Measurements from ENCODE around the gene AOPEP.

The AOPEP gene

DNA sequence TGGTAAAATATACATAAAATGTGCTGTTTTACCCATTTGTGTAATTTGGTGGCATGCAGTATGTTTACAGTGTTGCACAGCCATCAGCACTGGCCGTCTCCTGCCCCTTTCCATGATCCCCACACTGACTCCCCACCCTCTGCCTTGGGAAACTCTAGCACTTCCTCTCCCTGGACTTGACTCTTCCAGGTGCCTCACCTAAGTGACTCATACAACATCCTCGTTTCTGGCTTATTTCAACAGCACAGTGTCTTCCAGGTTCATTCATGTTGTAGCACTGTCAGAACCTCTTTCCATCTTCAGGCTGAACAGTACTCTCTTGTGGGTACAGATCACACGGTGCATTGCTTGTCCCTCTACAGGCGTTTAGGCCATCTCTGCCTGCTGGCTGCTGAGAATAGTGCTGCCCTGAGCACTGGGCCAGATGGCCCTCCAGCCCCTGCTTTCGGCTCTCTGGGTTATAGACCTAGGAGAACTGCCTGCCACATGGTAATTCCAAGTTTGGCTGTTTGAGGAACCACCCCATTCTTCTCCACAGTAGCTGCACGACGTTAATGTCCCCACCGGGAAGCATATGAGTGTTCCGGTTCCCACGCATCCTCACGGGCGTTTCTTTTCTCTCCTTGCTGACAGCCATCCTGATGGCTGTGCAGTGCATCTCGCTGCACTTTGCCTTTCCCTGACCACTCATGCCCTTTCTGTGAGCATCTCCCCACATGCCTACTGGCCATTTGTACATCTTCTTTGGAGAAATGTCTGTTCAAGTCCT, 379.2 kb downstream of the AOPEP start:
- DNase-seq: no peak

DNA sequence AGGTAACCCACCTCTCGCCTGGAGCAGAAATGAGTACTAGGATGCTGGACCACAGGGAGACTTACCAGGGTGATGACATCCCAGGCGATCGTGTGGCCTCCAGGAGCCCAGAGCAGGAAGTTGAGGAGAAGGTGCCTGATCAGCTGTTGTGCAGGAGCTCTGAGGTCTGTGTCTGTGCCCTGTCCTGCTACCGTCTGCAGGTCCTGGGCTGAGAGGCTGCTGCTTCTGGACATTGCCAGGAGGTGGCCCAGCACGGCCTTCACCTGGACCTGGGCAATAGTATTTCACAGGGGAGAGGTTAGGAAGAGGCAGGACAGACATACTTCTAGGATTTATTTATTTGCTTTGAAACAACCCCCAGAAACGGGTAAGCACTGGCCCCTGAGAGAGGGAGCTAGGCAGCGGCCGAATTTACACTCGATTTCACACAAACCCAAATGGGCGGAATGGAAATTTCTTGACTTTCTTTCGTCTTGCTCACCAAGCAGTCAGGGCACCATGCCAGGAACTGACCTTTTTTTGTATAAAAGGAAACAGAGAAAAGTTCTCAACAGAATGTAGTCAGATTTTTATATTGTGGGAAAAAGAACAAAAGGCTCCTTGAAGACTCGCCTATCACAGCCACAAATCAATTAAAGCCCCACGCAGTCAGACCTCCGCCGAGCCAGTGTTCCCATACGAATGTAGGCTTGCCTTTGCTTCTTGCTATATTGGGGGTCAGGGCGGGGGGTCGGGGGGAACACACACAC, 380.7 kb downstream of the AOPEP start:
- no peak for DNase-seq

DNA sequence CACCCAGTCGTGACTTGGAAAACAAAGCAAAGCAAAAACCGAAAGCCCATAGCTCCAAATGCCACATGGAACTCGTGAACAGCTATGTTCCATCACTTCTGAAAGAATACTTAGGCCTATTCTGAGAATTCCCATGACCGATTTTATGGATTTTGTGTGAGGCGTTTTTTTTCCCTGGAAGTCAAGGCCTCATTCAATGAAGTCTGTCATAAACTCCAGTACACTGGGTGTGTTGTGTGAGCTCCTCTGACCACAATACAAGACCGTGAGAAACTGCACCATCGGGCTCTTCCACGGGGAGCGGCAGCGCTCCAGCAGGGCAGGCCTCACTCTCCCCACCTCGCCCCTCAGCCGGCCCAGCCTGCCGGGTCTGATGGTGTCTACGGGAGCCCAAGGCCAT, 381.5 kb downstream of the AOPEP start:
- DNase-seq: no peak

DNA sequence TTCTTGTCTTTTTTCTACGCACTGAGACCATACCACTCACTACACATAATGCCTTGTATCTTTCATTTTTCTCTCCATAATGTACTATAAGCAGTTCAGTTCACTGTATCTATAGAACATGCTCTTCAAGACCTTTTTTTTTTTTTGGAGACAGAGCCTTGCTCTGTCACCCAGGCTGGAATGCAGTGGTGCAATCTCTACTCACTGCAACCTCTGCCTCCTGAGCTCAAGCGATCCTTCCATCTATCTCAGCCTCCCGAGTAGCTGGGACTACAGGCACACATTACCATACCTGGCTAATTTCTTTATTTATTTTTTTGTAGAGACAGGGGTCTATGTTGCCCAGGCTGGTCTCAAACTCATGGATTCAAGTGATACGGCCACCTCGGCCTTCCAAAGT, 382.3 kb downstream of the AOPEP start:
- no peak for DNase-seq

DNA sequence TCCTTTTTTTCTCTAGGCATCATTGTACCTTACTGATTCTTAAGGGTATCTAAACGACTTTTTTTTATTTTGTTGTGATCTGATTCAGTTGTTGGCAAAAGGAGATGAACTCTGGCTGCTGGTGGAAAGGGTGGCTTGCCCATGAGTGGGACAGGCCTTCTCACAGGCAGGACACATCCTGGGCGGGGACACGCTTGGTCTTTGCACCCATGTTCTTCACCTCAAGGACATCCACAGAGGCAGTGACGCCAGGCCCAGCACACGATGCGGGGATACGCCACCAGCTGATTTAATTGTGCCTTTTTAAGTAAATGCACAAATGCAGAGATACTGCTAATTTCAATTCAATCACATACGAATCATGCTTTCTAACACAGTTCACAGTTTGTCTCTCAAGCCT, 383.0 kb downstream of the AOPEP start:
- no peak for DNase-seq

DNA sequence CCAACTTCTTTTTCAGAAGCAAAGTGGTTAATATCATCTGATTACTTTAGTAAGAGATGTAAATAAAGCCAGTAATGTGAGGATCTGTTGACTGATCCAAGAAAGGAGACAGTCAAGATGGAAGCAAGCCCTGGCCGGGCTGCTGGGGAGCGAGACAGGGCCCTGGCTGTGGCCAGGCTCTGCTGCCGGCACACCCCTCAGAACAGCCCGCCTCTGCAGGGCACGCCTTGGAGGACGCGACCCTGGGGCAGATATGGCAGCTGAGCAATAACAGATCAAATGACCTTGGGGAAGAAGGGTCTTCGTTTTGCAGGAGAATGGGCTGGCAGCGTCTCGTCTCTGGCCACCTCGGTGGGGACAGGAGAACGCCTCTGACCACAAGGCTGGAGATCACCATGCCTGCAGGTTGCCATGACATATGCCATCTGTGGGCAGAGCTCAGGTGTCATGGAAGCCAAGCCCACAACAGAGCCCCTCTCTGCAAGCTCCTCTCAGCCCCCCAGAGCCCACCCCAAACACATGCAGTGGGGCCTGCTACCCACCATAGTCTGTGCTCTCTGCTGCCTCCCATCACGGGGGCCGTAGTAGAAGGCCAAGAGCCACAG, 384.5 kb downstream of the AOPEP start:
- DNase-seq: no peak

DNA sequence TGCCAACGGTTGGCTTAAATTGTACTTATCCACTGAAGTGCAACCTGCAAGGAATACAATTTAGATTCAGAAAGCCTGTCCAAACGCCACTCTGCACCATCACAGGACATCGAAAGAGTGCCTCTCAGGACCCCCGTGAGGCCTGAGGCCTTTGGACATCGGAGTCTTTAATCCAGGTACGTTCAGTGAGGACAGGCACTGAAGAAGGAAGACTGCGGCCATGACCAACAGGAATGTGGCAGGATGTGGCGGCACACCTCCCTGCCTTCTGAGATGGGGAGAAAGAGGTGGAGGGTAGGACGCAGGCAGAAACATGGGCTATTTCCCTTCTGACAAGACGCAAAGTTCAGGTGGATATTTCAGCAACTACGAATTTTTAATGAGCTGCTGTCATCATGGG, 385.2 kb downstream of the AOPEP start:
- no peak for DNase-seq

DNA sequence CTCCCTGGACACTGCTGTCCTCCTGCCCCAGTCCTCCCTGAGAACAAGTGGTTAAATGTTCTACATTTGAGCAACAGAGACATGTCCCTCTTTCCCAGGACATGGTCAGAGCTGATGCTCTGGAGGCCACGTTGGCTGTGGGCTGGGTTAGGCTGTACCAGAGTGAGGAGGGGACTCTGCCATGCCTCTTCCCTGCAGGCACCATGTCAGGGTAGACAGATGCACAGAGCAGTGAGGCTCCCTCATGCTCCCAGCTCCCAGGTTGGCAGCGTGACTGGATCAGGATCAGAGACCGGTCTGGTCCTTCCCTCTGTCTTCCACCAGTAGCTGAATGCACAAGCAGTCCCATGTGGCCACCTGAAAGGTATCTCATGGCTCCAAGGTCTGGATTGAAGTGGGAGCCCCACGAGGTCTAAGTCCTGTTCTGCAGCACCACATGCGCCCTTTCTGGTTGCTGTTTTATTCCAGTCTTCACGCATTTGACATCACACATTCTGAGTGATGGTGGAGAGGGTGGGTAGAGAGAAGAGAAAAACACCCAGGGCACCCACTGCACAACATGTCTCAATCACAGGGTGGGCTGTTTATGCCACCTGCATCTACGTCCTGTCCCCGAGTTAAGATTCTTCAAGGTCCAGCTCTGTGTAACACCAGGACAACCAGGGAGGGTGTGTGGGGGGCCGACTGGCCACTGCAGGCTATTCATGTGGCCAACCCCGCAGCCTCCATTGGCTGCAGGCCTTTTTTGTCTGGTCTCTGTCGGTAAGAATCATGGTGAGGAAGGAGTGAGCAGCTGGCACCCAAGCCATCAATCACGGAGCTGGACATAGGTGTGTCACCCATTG, 386.2 kb downstream of the AOPEP start:
- no peak for DNase-seq

DNA sequence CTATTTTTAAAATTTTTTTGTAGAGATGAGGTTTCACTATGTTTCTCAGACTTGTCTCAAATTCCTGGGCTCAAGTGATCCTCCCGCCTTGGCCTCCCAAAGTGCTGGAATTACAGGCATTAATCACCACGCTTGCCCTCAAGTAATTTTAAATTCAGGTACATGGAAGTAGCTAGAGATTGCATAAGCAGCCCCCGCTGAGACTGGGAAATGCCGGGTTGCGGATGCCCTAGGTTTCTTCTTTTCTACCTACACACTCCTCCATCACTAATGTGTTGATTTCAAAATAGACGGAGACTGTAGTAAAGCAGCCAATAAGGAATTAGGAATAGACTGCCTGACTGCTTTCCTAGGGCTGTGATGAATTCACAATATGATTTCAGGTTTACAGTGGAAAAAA, 388.6 kb downstream of the AOPEP start:
- no peak for DNase-seq

DNA sequence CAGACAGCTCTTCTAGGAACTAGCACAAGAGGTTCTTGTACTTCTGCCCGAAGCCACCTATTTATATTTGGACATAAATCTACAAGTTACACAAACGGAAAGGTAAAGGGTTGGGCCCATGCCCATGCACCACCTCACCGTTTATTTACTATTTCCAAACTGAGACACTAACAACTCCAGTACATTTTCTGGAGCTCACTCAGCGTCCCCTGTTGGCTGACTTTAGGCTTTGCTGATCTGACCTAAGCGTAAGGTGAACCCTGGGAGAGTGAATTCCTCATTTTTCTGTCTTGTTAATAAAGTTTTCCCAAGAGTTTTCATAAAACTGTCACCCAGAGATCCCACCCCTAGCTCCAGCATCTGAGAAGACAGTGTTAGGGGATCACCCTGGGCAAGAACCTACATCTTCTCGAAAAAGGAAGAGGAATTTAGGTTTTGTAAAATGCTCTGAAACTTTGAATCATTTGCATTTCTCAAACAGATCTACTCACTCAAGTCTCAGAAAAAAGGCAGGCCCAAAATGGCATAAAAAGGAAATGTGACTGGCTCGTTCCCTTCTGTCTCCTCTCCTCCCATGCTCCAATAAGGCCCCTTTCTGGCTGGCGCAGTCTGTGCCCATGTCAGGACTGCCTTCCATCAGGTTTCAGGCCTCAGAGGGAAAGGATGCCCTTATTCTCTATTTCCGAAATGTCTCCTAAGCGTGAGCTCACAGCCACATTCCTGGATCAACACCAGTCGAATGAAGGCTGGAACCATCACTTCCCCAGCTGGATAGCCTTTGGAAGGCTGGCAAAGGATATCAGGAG, 389.7 kb downstream of the AOPEP start:
- DNase-seq: no peak

DNA sequence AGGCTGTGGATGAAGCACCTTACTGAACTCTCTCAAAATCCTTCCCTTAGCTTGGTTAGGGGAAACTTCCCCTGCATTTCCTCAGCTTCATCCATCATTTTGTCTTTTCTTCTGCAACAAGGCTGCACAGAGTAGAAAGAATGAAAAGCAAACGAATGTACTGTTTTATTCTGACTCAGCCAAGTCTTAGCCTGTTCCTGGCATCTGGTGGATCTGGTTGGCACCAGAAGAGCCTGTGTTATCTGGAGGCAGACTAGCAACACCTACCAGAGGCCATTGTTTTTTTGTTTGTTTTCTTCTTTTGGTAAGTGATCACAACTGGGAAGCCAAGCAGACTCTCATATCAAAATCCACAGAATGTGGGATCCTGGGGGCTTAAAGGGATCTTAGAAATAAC, 390.3 kb downstream of the AOPEP start:
- DNase-seq: no peak

DNA sequence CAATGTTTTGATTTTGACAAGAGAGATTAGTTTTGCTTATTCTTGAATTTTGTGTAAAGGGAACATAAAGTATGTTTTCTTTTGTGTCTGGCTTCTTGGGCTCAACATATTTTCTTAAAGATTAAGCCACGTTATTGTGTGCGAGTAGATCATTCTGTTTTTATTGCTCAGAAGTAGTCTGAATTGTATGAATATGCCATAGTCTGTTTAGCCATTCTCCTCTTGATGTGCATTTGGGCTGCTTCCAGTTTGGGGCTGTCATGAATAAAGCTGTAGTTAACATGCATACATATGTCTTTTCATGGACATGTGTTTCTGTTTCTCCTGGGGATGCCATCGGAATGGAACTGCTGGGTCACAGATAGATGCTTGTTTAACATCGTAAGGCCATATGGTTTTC, 392.1 kb downstream of the AOPEP start:
- DNase-seq: no peak

DNA sequence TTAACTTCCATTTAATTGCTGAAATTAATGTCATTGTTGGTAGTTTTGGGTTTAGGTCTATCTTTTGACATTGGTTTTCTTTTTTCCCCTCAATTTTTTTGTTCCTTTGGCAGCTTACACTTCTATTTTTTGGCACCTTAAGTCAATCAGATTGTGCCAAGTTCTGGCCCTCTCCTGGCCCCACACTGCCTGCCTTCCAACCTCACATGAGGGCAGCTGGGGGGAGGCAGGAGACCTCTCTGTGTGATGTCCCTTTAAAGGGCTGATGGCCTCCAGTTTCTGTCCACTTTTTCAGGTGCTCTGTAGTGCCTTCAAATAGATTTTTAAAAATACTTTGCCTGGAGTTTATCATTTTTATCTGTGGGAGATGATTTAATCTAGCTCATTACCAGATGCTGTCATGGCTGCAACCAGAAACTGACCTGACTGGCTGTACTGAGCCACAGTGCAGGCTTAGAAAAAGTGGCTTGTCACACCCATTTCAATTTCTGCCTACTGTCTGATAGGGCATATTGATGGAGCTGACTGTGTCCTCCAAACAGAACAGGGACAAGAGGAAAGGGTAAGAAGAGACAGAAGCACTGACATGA, 394.4 kb downstream of the AOPEP start:
- DNase-seq: no peak

DNA sequence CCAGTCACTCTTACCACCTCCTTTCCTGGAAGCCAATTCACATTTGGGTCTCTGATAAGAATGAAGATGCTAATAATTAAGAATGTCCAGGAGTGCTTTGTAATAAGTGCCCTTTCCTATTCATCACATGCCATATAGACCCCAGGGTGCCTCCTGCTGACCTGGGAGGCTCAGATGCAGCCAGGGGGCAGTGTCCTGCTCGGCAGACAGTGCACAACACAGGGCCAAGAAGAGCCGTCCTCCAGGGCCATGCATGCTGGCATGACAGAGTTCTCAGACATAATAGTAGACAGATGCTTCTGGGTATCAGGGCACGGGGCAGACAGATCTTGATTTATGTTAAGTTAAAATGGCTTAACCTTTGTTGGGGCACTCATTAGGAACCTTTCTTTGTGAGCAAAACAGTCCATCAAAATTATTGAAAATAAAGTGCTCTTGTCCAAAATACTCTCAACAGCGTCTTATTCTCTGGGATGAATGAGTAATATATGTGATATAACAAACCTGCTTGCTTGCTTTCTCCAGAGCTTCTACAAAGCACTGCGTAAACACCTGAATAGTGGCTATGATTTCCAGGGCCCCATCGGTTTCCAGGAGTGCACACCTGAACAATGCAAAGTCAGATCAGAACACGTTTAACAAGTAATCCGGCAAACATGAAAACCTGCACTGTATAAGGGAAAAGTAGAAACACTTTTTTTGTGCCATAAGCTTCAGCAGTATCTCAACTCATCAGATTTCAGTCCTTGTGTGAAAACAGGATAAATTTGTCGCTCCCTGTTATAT, 398.3 kb downstream of the AOPEP start:
- DNase-seq: no peak

DNA sequence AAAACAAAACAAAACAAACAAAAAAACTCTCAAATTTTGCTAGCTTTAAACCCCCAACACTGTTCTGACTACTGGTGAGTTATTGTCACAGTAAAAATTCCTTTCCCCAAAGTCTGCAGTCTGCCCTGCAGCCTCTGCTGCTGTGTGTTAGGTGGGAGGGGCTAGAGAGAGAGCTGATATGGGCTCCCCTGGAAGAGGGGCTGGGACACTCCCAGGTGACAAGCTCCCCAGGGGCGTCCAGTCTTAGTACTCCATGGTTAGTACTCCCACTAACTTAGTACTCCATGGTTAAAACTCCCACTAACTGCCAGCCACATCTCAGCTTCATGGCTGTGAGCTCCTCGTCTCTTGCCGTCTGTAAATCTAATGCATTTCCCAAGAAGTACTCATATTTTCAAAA, 399.2 kb downstream of the AOPEP start:
- no peak for DNase-seq

DNA sequence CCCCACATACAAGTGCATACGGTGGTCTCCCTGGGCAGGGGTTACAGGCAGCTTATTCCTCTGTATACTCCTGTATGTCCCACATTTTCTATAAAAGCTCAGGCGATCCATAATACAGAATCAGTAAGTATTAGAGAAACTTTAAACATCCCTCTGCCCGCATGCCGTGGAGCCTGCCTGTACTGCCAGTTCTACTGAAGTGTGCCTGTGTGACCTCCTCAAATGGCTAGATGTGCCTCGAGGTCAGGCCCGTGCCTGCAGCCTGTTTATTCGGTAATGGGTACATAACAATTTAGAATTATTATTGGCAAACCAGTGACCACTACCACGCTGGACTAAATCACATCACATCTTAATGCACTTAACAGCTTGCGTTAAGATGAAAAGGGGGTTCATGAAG, 400.2 kb downstream of the AOPEP start:
- no peak for DNase-seq

DNA sequence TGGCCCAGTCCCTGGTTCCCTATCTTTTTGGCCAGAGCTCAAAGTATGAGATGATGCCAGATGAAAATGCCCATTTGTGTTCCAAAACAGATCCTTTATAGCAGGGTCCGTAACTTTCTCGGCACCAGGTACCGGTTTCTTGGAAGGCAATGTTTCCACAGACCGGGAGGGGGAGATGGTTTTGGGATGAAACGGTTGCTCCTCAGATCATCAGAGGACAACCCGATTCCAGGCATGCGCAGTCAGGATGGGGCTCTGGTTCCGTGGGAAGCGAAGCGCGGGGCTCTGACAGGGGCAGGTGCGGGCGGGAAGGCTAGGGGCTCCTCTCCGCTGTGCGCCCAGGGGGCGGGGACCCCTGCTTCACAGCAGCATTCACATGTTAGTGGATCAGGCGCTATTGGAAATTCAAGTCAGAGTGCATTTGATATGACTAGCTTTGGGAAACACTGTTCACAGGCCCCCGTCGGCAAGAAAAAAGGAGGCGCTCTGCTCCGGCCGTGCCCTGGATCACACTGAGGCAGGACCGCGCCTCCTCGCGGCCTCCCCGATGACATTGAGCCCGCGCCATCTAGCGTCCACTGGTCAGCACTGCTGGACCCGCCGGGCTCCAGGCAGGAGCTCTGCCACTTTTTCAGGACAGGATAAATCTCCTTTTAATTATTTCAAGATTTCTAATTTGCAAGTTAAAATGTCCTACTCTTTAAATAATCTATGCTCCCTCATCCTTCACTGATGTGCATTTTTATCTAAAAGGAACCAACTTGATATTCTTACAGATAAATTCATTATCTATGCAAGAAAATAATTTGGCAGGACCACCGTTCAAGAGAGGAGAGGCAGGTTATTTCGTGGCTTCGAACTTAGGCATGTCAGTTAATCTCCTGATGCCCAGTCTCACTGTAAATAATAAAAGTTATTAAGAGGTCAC, 401.0 kb downstream of the AOPEP start:
- peak; percentile 80 to 90 (median 85) for DNase-seq

DNA sequence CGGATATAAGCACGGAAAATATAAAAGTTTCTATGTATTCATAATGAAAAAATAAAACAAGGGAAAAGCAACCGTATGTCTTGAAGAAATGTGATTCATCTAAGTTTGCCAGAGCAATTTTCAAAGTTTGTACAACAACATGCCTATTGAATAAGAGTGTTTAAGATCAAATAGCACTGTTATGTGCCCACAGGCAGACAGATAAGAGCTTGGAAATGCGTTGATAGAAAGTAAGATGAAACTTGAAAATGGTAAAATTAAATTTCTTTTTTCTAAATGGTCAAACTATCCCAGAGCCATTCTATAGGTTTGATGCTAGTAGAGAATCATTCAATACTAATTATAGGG, 401.7 kb downstream of the AOPEP start:
- DNase-seq: no peak

DNA sequence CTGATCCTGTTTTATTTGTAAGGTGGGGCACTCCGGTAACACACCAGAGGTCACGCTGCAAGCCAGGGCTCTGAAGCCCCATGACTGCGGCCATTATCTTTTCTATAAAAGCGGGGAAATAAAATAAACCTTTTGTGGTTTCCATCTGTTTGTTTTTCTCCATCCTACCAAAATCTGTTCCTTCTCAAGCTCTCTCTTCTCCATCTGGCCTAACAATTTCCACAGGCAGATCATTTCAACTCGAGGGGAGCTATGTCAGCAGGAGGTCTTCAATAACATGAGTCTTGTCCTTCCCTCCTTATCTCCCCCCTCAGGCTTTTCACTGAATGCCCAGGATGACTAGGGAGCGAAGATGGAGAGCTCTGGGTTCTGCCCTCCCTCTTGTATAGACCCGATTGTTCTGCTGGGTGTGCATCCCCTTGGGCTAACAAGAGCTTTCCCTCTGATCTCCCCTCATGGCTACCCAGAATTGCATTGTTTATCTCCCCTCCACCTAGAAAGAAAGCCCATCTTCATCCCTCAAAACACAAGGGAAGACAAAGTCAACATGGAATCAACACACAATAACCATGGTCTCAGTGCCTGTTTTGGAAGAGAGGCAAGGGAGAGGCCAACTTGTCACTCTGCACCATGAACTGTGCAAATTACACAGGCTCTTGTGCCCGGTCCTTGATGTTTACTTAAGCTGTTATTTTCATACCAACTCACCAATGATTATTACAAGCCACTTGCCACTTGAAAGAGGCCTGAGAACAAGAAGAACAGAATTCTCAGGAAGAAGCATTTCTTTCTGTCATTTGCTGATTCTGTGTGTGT, 403.2 kb downstream of the AOPEP start:
- DNase-seq: no peak

Data from suppressor macrophage treated with lipopolysaccharide for 1 hour (primary cell).